AG04450 (cell line): Measurements from ENCODE around the gene ALDH1A3. TPM values are rescaled to one million over a fixed set of nuclear protein-coding genes. Genes with fewer than 3 reads are reported as not detected.

Source experiments
- CTCF ChIA-PET: fragments of 300-600, 350-600 bp; formaldehyde crosslinking; extraction: SDS; loops from one replicate; lab custom pipeline; 2022; ENCODE audit warnings: antibody characterized with exemption, inconsistent platforms; lab: Charles Lee
- POLR2A ChIA-PET: fragments of 350-600 bp; formaldehyde crosslinking; extraction: SDS; loops from one replicate; lab custom pipeline; 2021; ENCODE audit warnings: antibody characterized with exemption, inconsistent platforms; lab: Yijun Ruan, JAX
- DNase-seq: peaks from one replicate; pipeline ENCODE4 v3.0.0-alpha.2; 2011; ENCODE audit warnings: low read depth, low spot score
- H3K27ac ChIP-seq: one replicate; pipeline ENCODE4 v1.5.1; 2012; ENCODE audit warnings: low read depth, low read length, control low read depth
- H3K27me3 ChIP-seq: one replicate; pipeline ENCODE4 v1.6.0; 2012; ENCODE audit warnings: low read length; ENCODE audit not compliant: control insufficient read depth, insufficient read depth
- H3K4me3 ChIP-seq: 2 replicates; pipeline ENCODE4 v1.5.1; 2011; ENCODE audit warnings: mild to moderate bottlenecking, low read depth, low read length, control low read depth
- H3K9me3 ChIP-seq: 2 replicates; pipeline ENCODE4 v1.5.1; 2012; ENCODE audit warnings: low read length; ENCODE audit not compliant: control insufficient read depth, insufficient read depth
- polyA plus RNA-seq: library from polyadenylated mRNA; depleted of rRNA; stranded (reverse); fragments of >200 nt; gene quantifications from 2 replicates; pipeline ENCODE4 v1.2.3, GENCODE V29; 2011; rRNA removed
- small RNA-seq: library from RNA; depleted of rRNA; stranded (forward); fragments of <200 nt; gene quantifications from one replicate; pipeline ENCODE3, GENCODE V24; 2012; ENCODE audit warnings: low read depth; ENCODE audit not compliant: insufficient read length
- TF ChIP-seq, protein P1 (sequence below): IDR thresholded peaks from 2 replicates; pipeline ENCODE4 v1.5.1; 2011; ENCODE audit warnings: low read depth, low read length, control low read depth, inconsistent platforms

The ALDH1A3 gene
- polyA plus RNA-seq, 1 experiment, result 20.6 TPM

DNA sequence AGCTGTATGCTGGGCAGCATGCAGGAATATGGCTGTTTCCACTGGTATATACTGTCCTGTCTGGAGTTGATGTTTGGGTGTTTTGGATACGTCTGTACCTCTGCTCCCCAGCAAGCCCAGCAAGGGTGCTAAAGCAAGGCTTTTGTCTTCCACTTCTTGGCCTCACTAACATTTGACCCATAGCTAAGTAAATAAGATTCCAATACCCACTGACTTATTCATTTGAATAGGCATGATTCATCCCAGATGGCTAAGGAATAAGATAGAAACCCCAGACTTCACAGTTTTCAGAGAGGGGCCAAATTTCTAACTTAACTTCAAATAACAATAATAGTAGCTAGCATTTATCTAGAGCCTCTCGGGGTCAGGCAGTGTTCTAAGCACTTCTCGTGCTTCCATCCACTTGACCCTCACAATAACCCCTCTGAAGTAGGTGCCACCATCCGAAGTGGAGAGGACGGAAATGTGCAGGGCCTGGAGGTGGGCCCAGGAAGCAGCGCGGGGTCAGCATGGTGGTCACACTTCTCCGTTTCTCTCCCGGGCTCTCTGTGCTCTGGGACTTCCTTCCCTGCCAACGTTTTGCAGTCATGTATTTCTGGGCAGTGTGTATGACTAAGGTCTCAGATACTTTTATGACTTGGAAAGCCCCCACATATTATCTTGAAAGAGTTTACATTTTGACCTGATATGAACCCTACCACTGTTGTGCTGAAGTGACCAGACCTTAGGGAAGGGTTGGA, 78.9 kb downstream of the ALDH1A3 start:
- CTCF ChIA-PET, result interaction anchor here (1.0 to 1.9 kb wide), 3 partner anchors 40 to 50 kb away, joined by 4 to 13 read pairs (median 5); no protein-coding TSS in a partner anchor
- Histone ChIP-seq H3K9me3 (peaks cover 3% of the 10 kb centered on the region; the same call in 1 of the 2 replicates), H3K27ac (peak overlapping the region; percentile 83), H3K27me3 (no peaks in the 10 kb centered on the region), H3K4me3 (no peak overlapping the region)
- no peak for DNase-seq
- POLR2A ChIA-PET, result no interaction called here
- TF ChIP-seq, protein P1, sequence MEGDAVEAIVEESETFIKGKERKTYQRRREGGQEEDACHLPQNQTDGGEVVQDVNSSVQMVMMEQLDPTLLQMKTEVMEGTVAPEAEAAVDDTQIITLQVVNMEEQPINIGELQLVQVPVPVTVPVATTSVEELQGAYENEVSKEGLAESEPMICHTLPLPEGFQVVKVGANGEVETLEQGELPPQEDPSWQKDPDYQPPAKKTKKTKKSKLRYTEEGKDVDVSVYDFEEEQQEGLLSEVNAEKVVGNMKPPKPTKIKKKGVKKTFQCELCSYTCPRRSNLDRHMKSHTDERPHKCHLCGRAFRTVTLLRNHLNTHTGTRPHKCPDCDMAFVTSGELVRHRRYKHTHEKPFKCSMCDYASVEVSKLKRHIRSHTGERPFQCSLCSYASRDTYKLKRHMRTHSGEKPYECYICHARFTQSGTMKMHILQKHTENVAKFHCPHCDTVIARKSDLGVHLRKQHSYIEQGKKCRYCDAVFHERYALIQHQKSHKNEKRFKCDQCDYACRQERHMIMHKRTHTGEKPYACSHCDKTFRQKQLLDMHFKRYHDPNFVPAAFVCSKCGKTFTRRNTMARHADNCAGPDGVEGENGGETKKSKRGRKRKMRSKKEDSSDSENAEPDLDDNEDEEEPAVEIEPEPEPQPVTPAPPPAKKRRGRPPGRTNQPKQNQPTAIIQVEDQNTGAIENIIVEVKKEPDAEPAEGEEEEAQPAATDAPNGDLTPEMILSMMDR, result no peak

DNA sequence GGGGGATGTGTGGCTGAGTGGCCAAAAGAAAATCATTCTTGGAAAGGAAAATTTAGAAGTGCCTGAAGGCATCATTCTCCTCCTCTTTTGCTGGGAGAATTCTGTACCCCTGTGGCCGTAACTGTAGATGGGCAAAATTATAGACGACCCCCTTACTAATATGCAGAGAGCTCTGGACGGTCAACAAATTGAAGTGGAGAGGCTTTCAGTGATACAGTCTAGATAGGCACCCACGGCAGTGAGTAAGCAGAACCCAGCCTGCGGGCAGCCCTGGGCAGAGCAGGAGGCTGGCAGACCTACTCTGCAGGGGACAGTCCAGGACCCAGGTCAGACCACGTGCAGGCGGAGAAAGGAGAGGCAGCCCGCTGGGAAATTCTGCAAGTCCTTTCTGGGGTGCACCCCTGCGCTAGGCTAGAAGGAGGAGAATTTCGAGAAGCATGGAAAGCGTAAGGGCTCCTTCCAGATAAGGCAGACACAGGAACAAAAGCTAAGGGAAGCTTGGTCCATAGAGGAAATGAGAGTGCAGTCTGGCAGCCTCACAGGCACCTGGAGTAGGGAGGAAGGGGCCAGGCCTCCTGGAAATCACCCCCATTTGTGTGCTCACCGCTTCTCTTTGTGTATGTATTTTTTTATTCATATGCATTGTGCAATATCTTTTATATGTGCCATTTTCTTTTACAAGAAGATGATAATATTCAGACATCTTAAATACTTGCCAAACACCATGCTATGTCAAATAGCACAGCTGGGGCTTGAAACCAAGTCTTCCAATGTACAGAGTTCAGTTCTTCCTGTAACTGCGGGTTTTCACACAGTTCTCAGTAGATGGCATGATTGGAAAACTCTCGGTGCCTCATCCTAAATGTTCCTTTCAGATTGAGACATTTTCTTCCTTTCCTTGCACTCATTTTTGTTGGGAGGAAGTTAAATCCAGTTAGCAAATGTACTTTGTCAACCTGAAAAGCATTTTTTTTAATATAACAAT, 79.7 kb downstream of the ALDH1A3 start:
- CTCF ChIA-PET, result interaction anchor here (1.0 kb wide), 1 partner anchor 41 kb away, joined by 5 read pairs; no protein-coding TSS in a partner anchor
- POLR2A ChIA-PET, result no interaction called here

More for the DNA sequence above, 79.7 kb downstream of the ALDH1A3 start:
- Histone ChIP-seq H3K9me3 (peaks cover 3% of the 10 kb centered on the region; the same call in 1 of the 2 replicates), H3K27ac (peak overlapping the region; percentile 83), H3K27me3 (no peaks in the 10 kb centered on the region), H3K4me3 (no peak overlapping the region)
- DNase-seq, result no peak
- TF ChIP-seq, protein P1, result no peak

Small RNA genes within 50 kb of the gene (small RNA-seq; reads per million reads assigned to genes)
- not detected for gene AC015712.3

Other genes starting within 250 kb of the ALDH1A3 start
- 5.6 and 6.4 TPM in 2 replicates for gene LRRK1, start 39.5 kb downstream of the ALDH1A3 start, polyA plus RNA-seq